ENCODE data around the gene TENM3.

The TENM3 gene

GRCh38 chr4:182264139-182264752 is 21.0 kb downstream of the TENM3 start:
- H3K9ac ChIP-seq (ENCODE audit: low read depth, low read length, poor library complexity), result no peak overlapping the region
- H4K8ac ChIP-seq (ENCODE audit: low read depth, low read length), result no peak overlapping the region
- no peak overlapping the region for H2AK5ac ChIP-seq (ENCODE audit: low read depth, low read length)
- no peak overlapping the region for H4K91ac ChIP-seq (ENCODE audit: low read depth, low read length, poor library complexity)
- H3K14ac ChIP-seq (ENCODE audit: low read length), result no peak overlapping the region
- H3K4me1 ChIP-seq (ENCODE audit: control insufficient read depth in 2 of 2, insufficient read depth in 1 of 2, low read depth in 1 of 2, low read length in 2 of 2), result peaks cover 0 to 3% of the 10 kb centered on the region in 2 donors
- no peak overlapping the region for H3K4ac ChIP-seq (ENCODE audit: low read length)
- no peak overlapping the region for H3K18ac ChIP-seq (ENCODE audit: low read length)
- H3K36me3 ChIP-seq (replicated peaks in 1 of 2; ENCODE audit: control insufficient read depth in 2 of 2, insufficient read depth in 2 of 2, low read length in 2 of 2), result peaks cover 0 to under 1% of the 10 kb centered on the region in 2 donors
- H3K23ac ChIP-seq (ENCODE audit: low read depth, low read length, poor library complexity), result no peak overlapping the region
- H3K9me3 ChIP-seq (replicated peaks in 1 of 2; ENCODE audit: control insufficient read depth in 2 of 2, insufficient read depth in 1 of 2, low read depth in 1 of 2, low read length in 2 of 2), result peaks cover 8 to 17% of the 10 kb centered on the region in 2 donors
- H2BK12ac ChIP-seq (ENCODE audit: low read length), result no peak overlapping the region
- H3K79me1 ChIP-seq (ENCODE audit: low read depth, low read length), result peaks cover 2% of the 10 kb centered on the region
- DNase-seq (ENCODE audit: low spot score), result no peak
- H3K27me3 ChIP-seq (ENCODE audit: control insufficient read depth in 3 of 3, insufficient read depth in 3 of 3, low read depth in 1 of 3, low read length in 3 of 3), result no peaks in the 10 kb centered on the region
- H2AFZ ChIP-seq (ENCODE audit: low read length), result no peak overlapping the region
- no peak overlapping the region for H3K4me2 ChIP-seq (ENCODE audit: insufficient read depth, low read length, poor library complexity, severe bottlenecking)
- no peak overlapping the region for H3K27ac ChIP-seq (replicated peaks; ENCODE audit: low read length)
- H2BK120ac ChIP-seq (ENCODE audit: low read depth, low read length), result no peak overlapping the region
- WGBS, 2 donors (ENCODE audit: extremely low coverage in 2 of 2, insufficient read length in 2 of 2, insufficient replicate concordance in 1 of 2), result no CpG with 5 or more reads among the region's 13 CpGs
- no peak overlapping the region for H2BK15ac ChIP-seq (ENCODE audit: low read length)
- H2BK5ac ChIP-seq (ENCODE audit: low read length), result no peak overlapping the region
- no peak overlapping the region for H3K4me3 ChIP-seq (ENCODE audit: low read length in 2 of 2)

GRCh38 chr4:182265881-182266280 is 22.7 kb downstream of the TENM3 start:
- no peak overlapping the region for H3K23ac ChIP-seq (ENCODE audit: low read depth, low read length, poor library complexity)
- peaks cover 0 to 3% of the 10 kb centered on the region in 2 donors for H3K4me1 ChIP-seq (ENCODE audit: control insufficient read depth in 2 of 2, insufficient read depth in 1 of 2, low read depth in 1 of 2, low read length in 2 of 2)
- no CpG with 5 or more reads among the region's 3 CpGs for WGBS, 2 donors (ENCODE audit: extremely low coverage in 2 of 2, insufficient read length in 2 of 2, insufficient replicate concordance in 1 of 2)
- H3K4me3 ChIP-seq (ENCODE audit: low read length in 2 of 2), result no peak overlapping the region
- no peaks in the 10 kb centered on the region for H3K27me3 ChIP-seq (ENCODE audit: control insufficient read depth in 3 of 3, insufficient read depth in 3 of 3, low read depth in 1 of 3, low read length in 3 of 3)
- H3K4me2 ChIP-seq (ENCODE audit: insufficient read depth, low read length, poor library complexity, severe bottlenecking), result no peak overlapping the region
- H4K8ac ChIP-seq (ENCODE audit: low read depth, low read length), result no peak overlapping the region
- no peak overlapping the region for H2AK5ac ChIP-seq (ENCODE audit: low read depth, low read length)
- no peak overlapping the region for H2BK15ac ChIP-seq (ENCODE audit: low read length)
- H2BK5ac ChIP-seq (ENCODE audit: low read length), result no peak overlapping the region
- no peak overlapping the region for H4K91ac ChIP-seq (ENCODE audit: low read depth, low read length, poor library complexity)
- no peak overlapping the region for H2BK12ac ChIP-seq (ENCODE audit: low read length)
- no peak for DNase-seq (ENCODE audit: low spot score)
- no peak overlapping the region for H3K27ac ChIP-seq (replicated peaks; ENCODE audit: low read length)
- H3K9ac ChIP-seq (ENCODE audit: low read depth, low read length, poor library complexity), result no peak overlapping the region
- H2BK120ac ChIP-seq (ENCODE audit: low read depth, low read length), result no peak overlapping the region
- peaks cover 8 to 23% of the 10 kb centered on the region in 2 donors for H3K9me3 ChIP-seq (replicated peaks in 1 of 2; ENCODE audit: control insufficient read depth in 2 of 2, insufficient read depth in 1 of 2, low read depth in 1 of 2, low read length in 2 of 2)
- no peak overlapping the region for H2AFZ ChIP-seq (ENCODE audit: low read length)
- no peak overlapping the region for H3K4ac ChIP-seq (ENCODE audit: low read length)
- no peak overlapping the region for H3K14ac ChIP-seq (ENCODE audit: low read length)
- no peak overlapping the region for H3K18ac ChIP-seq (ENCODE audit: low read length)
- no peaks in the 10 kb centered on the region for H3K36me3 ChIP-seq (replicated peaks in 1 of 2; ENCODE audit: control insufficient read depth in 2 of 2, insufficient read depth in 2 of 2, low read length in 2 of 2)
- H3K79me1 ChIP-seq (ENCODE audit: low read depth, low read length), result peaks cover 2% of the 10 kb centered on the region

GRCh38 chr4:182267048-182267447 is 23.8 kb downstream of the TENM3 start:
- Histone ChIP-seq H4K91ac (ENCODE audit: low read depth, low read length, poor library complexity) (no peak overlapping the region), H2BK120ac (ENCODE audit: low read depth, low read length) (no peak overlapping the region), H2AFZ (ENCODE audit: low read length) (no peak overlapping the region), H4K8ac (ENCODE audit: low read depth, low read length) (no peak overlapping the region), H3K9me3 (replicated peaks in 1 of 2; ENCODE audit: control insufficient read depth in 2 of 2, insufficient read depth in 1 of 2, low read depth in 1 of 2, low read length in 2 of 2) (peaks cover 8 to 33% of the 10 kb centered on the region in 2 donors), H3K4me3 (ENCODE audit: low read length in 2 of 2) (no peak overlapping the region), H3K9ac (ENCODE audit: low read depth, low read length, poor library complexity) (no peak overlapping the region), H2BK12ac (ENCODE audit: low read length) (no peak overlapping the region), H3K27me3 (ENCODE audit: control insufficient read depth in 3 of 3, insufficient read depth in 3 of 3, low read depth in 1 of 3, low read length in 3 of 3) (no peaks in the 10 kb centered on the region), H2AK5ac (ENCODE audit: low read depth, low read length) (no peak overlapping the region), H3K4ac (ENCODE audit: low read length) (no peak overlapping the region), H3K27ac (replicated peaks; ENCODE audit: low read length) (no peak overlapping the region), H3K23ac (ENCODE audit: low read depth, low read length, poor library complexity) (no peak overlapping the region), H3K36me3 (replicated peaks in 1 of 2; ENCODE audit: control insufficient read depth in 2 of 2, insufficient read depth in 2 of 2, low read length in 2 of 2) (peaks cover 0 to 4% of the 10 kb centered on the region in 2 donors), H3K18ac (ENCODE audit: low read length) (no peak overlapping the region), H2BK5ac (ENCODE audit: low read length) (no peak overlapping the region), H2BK15ac (ENCODE audit: low read length) (no peak overlapping the region), H3K79me1 (ENCODE audit: low read depth, low read length) (peaks cover 2% of the 10 kb centered on the region), H3K14ac (ENCODE audit: low read length) (no peak overlapping the region), H3K4me1 (ENCODE audit: control insufficient read depth in 2 of 2, insufficient read depth in 1 of 2, low read depth in 1 of 2, low read length in 2 of 2) (peaks cover 0 to 3% of the 10 kb centered on the region in 2 donors), H3K4me2 (ENCODE audit: insufficient read depth, low read length, poor library complexity, severe bottlenecking) (no peak overlapping the region)
- no peak for DNase-seq (ENCODE audit: low spot score)

GRCh38 chr4:182268966-182269365 is 25.8 kb downstream of the TENM3 start:
- WGBS, 2 donors (ENCODE audit: extremely low coverage in 2 of 2, insufficient read length in 2 of 2, insufficient replicate concordance in 1 of 2), result no CpG with 5 or more reads among the region's 3 CpGs
- Histone ChIP-seq H2BK12ac (ENCODE audit: low read length) (no peak overlapping the region), H2BK15ac (ENCODE audit: low read length) (no peak overlapping the region), H3K36me3 (replicated peaks in 1 of 2; ENCODE audit: control insufficient read depth in 2 of 2, insufficient read depth in 2 of 2, low read length in 2 of 2) (peaks cover 0 to 4% of the 10 kb centered on the region in 2 donors), H3K4me3 (ENCODE audit: low read length in 2 of 2) (no peak overlapping the region), H3K27ac (replicated peaks; ENCODE audit: low read length) (no peak overlapping the region), H3K27me3 (ENCODE audit: control insufficient read depth in 3 of 3, insufficient read depth in 3 of 3, low read depth in 1 of 3, low read length in 3 of 3) (no peaks in the 10 kb centered on the region), H3K9me3 (replicated peaks in 1 of 2; ENCODE audit: control insufficient read depth in 2 of 2, insufficient read depth in 1 of 2, low read depth in 1 of 2, low read length in 2 of 2) (peaks cover 5 to 43% of the 10 kb centered on the region in 2 donors), H3K4me1 (ENCODE audit: control insufficient read depth in 2 of 2, insufficient read depth in 1 of 2, low read depth in 1 of 2, low read length in 2 of 2) (peaks cover 10 to 13% of the 10 kb centered on the region in 2 donors), H3K4me2 (ENCODE audit: insufficient read depth, low read length, poor library complexity, severe bottlenecking) (no peak overlapping the region), H3K79me1 (ENCODE audit: low read depth, low read length) (peaks cover 2% of the 10 kb centered on the region), H2AFZ (ENCODE audit: low read length) (no peak overlapping the region), H2BK120ac (ENCODE audit: low read depth, low read length) (no peak overlapping the region), H2AK5ac (ENCODE audit: low read depth, low read length) (no peak overlapping the region), H3K23ac (ENCODE audit: low read depth, low read length, poor library complexity) (no peak overlapping the region), H4K8ac (ENCODE audit: low read depth, low read length) (no peak overlapping the region), H3K14ac (ENCODE audit: low read length) (no peak overlapping the region), H3K9ac (ENCODE audit: low read depth, low read length, poor library complexity) (no peak overlapping the region), H4K91ac (ENCODE audit: low read depth, low read length, poor library complexity) (no peak overlapping the region), H3K18ac (ENCODE audit: low read length) (no peak overlapping the region), H3K4ac (ENCODE audit: low read length) (no peak overlapping the region), H2BK5ac (ENCODE audit: low read length) (no peak overlapping the region)
- no peak for DNase-seq (ENCODE audit: low spot score)

Measured in neuronal stem cell (in vitro differentiated cells).